ENCODE measurements around the gene GAPVD1. TPM values are rescaled to one million over a fixed set of nuclear protein-coding genes. Genes with fewer than 3 reads are reported as not detected.

The GAPVD1 gene
- total RNA-seq, 1 donor from 2014 or later, result 56.5 TPM

GRCh38 chr9:125388978-125389377 is 127.4 kb downstream of the GAPVD1 start:
- H3K4me3 Mint-ChIP-seq (ENCODE audit: unreplicated experiment), result no peak overlapping the region
- H3K9me3 Mint-ChIP-seq (ENCODE audit: unreplicated experiment), result no peaks in the 10 kb centered on the region
- no peak overlapping the region for H3K27ac Mint-ChIP-seq (ENCODE audit: unreplicated experiment)
- TF ChIP-seq, protein P1, sequence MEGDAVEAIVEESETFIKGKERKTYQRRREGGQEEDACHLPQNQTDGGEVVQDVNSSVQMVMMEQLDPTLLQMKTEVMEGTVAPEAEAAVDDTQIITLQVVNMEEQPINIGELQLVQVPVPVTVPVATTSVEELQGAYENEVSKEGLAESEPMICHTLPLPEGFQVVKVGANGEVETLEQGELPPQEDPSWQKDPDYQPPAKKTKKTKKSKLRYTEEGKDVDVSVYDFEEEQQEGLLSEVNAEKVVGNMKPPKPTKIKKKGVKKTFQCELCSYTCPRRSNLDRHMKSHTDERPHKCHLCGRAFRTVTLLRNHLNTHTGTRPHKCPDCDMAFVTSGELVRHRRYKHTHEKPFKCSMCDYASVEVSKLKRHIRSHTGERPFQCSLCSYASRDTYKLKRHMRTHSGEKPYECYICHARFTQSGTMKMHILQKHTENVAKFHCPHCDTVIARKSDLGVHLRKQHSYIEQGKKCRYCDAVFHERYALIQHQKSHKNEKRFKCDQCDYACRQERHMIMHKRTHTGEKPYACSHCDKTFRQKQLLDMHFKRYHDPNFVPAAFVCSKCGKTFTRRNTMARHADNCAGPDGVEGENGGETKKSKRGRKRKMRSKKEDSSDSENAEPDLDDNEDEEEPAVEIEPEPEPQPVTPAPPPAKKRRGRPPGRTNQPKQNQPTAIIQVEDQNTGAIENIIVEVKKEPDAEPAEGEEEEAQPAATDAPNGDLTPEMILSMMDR (IDR thresholded peaks at IDR 0.05), result no peak
- no peaks in the 10 kb centered on the region for H3K4me1 Mint-ChIP-seq (ENCODE audit: unreplicated experiment)
- H3K36me3 Mint-ChIP-seq (ENCODE audit: unreplicated experiment), result no peaks in the 10 kb centered on the region
- DNase-seq (ENCODE audit: extremely low spot score, unreplicated experiment), result no peak
- H3K27me3 Mint-ChIP-seq (ENCODE audit: unreplicated experiment), result no peaks in the 10 kb centered on the region

DNA sequence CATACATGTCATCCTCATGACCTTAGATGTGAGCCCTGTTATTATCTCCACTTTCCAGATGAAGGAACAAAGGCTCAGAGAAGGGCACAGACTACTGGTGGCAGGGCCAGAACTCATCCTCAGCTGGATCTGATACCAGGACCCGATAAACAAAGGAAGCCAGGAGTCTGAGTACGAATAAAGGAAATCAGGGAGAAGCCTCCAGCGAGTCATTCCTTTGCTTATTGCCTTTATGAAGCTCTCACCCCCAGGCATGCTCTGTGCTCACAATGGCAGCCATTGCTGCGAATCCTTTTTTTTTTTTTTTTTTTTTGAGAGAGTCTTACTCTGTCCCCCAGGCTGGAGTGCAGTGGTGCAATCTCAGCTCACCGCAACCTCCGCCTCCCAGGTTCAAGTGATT is 130.1 kb downstream of the GAPVD1 start:
- DNase-seq (ENCODE audit: extremely low spot score, unreplicated experiment), result no peak
- H3K4me1 Mint-ChIP-seq (ENCODE audit: unreplicated experiment), result no peaks in the 10 kb centered on the region

DNA sequence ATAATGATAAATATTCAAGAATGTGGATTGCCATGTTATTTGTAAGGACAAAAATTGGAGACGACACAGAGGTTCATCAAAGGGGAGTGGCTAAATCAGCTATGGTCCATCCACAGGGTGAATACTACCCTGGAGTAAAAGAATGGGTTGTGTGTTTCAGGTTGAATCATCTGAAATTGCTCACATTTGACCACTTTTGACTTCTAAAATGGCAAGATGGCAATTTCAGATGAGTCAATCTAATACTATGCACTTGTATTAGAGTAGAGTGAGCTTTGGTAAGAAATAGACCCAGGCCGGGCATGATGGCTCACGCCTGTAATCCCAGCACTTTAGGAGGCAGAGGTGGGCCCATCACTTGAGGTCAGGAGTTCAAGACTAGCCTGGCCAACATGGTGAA is 131.8 kb downstream of the GAPVD1 start:
- TF ChIP-seq, protein P1 (IDR thresholded peaks at IDR 0.05), result no peak

More for the DNA sequence above, 130.1 kb downstream of the GAPVD1 start:
- Mint-ChIP-seq H3K27ac (ENCODE audit: unreplicated experiment) (no peak overlapping the region), H3K36me3 (ENCODE audit: unreplicated experiment) (no peaks in the 10 kb centered on the region), H3K27me3 (ENCODE audit: unreplicated experiment) (no peaks in the 10 kb centered on the region), H3K4me3 (ENCODE audit: unreplicated experiment) (no peak overlapping the region), H3K9me3 (ENCODE audit: unreplicated experiment) (no peaks in the 10 kb centered on the region)
- TF ChIP-seq, protein P1 (IDR thresholded peaks at IDR 0.05), result no peak

GRCh38 chr9:125396799-125397198 is 135.2 kb downstream of the GAPVD1 start:
- no peaks in the 10 kb centered on the region for H3K36me3 Mint-ChIP-seq (ENCODE audit: unreplicated experiment)
- H3K27me3 Mint-ChIP-seq (ENCODE audit: unreplicated experiment), result no peaks in the 10 kb centered on the region
- H3K4me1 Mint-ChIP-seq (ENCODE audit: unreplicated experiment), result no peaks in the 10 kb centered on the region
- no peaks in the 10 kb centered on the region for H3K9me3 Mint-ChIP-seq (ENCODE audit: unreplicated experiment)
- no peak for DNase-seq (ENCODE audit: extremely low spot score, unreplicated experiment)
- no peak overlapping the region for H3K4me3 Mint-ChIP-seq (ENCODE audit: unreplicated experiment)
- no peak overlapping the region for H3K27ac Mint-ChIP-seq (ENCODE audit: unreplicated experiment)
- TF ChIP-seq, protein P1 (IDR thresholded peaks at IDR 0.05), result no peak

More for the DNA sequence above, 131.8 kb downstream of the GAPVD1 start:
- Mint-ChIP-seq H3K27me3 (ENCODE audit: unreplicated experiment) (no peaks in the 10 kb centered on the region), H3K4me3 (ENCODE audit: unreplicated experiment) (no peak overlapping the region), H3K36me3 (ENCODE audit: unreplicated experiment) (no peaks in the 10 kb centered on the region), H3K4me1 (ENCODE audit: unreplicated experiment) (no peaks in the 10 kb centered on the region), H3K9me3 (ENCODE audit: unreplicated experiment) (no peaks in the 10 kb centered on the region), H3K27ac (ENCODE audit: unreplicated experiment) (no peak overlapping the region)
- no peak for DNase-seq (ENCODE audit: extremely low spot score, unreplicated experiment)

DNA sequence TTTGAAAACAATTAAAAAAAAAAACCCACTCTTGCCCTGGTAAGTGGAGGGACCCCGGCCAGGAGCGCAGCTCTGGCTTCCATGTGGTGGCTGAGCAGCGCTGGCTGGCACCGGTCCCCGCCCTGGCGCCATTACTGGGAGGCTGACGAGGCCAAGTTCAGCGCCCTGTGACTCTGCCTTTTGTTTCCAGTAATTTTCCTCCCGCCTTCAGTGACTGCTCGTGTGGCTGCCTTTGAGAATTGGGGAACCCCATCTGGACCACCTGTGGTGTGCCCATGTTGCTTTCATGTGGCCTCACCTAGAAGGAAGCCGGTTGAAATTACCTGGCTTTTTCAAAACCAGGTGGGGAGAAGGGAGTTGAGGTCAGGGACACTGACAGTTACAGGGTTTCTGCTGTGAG is 136.1 kb downstream of the GAPVD1 start:
- TF ChIP-seq, protein P1 (IDR thresholded peaks at IDR 0.05), result no peak
- no peak overlapping the region for H3K4me3 Mint-ChIP-seq (ENCODE audit: unreplicated experiment)

More for the DNA sequence above, 136.1 kb downstream of the GAPVD1 start:
- Mint-ChIP-seq H3K36me3 (ENCODE audit: unreplicated experiment) (no peaks in the 10 kb centered on the region), H3K27ac (ENCODE audit: unreplicated experiment) (no peak overlapping the region), H3K27me3 (ENCODE audit: unreplicated experiment) (no peaks in the 10 kb centered on the region), H3K4me1 (ENCODE audit: unreplicated experiment) (no peaks in the 10 kb centered on the region), H3K9me3 (ENCODE audit: unreplicated experiment) (no peaks in the 10 kb centered on the region)
- no peak for DNase-seq (ENCODE audit: extremely low spot score, unreplicated experiment)
